HepG2 (cell line): ENCODE data around the gene GGA1. TPM values are rescaled to one million over a fixed set of nuclear protein-coding genes. Genes with fewer than 3 reads are reported as not detected.

Experiments
- ARID2 ChIP-seq: sonication (generic); formaldehyde crosslinking; IDR thresholded peaks from 2 replicates; pipeline ENCODE4 v1.8.1; 2022; ENCODE audit warnings: mild to moderate bottlenecking, missing genetic modification reagents, borderline replicate concordance
- CHCHD3 ChIP-seq: sonication (generic); formaldehyde crosslinking; IDR thresholded peaks from 2 replicates; pipeline ENCODE4 v1.8.0; 2022; ENCODE audit warnings: mild to moderate bottlenecking, missing genetic modification reagents, moderate library complexity
- DNMT1 ChIP-seq: sonication (generic); formaldehyde crosslinking; IDR thresholded peaks from 2 replicates; pipeline ENCODE4 v1.5.1; 2020; ENCODE audit warnings: mild to moderate bottlenecking, missing genetic modification reagents
- HIC2 ChIP-seq: sonication (generic); formaldehyde crosslinking; IDR thresholded peaks from 2 replicates; pipeline ENCODE4 v1.9.0; 2022; ENCODE audit warnings: low read depth, missing genetic modification reagents
- HMGXB4 ChIP-seq, 2 experiments: sonication (generic) in 1 of 2; formaldehyde crosslinking in 1 of 2; IDR thresholded peaks; 2 replicates each; pipeline versions ENCODE4 v1.4.0 to v1.6.1; 2018 to 2020; ENCODE audit warnings: missing genetic modification reagents in 2 of 2, borderline replicate concordance in 1 of 2, low read depth in 1 of 2, mild to moderate bottlenecking in 1 of 2, missing biosample characterization in 1 of 2
- HOXA9 ChIP-seq: sonication (generic); formaldehyde crosslinking; IDR thresholded peaks from 2 replicates; pipeline ENCODE4 v1.8.1; 2022; ENCODE audit warnings: missing genetic modification reagents, mild to moderate bottlenecking, moderate library complexity, borderline replicate concordance
- MLXIP ChIP-seq: sonication (generic); formaldehyde crosslinking; IDR thresholded peaks from 2 replicates; pipeline ENCODE4 v1.9.0; 2021; ENCODE audit warnings: missing genetic modification reagents, borderline replicate concordance
- NAIF1 ChIP-seq: sonication (generic); formaldehyde crosslinking; IDR thresholded peaks from 2 replicates; pipeline ENCODE4 v1.5.0; 2020; ENCODE audit warnings: mild to moderate bottlenecking, missing genetic modification reagents, borderline replicate concordance
- PHF21A ChIP-seq: sonication (generic); formaldehyde crosslinking; IDR thresholded peaks from 2 replicates; pipeline ENCODE4 v1.5.0; 2020; ENCODE audit warnings: mild to moderate bottlenecking, missing genetic modification reagents
- RFXANK ChIP-seq: IDR thresholded peaks from 2 replicates; pipeline ENCODE4 v1.6.1; 2016
- ZNF136 ChIP-seq: sonication (generic); formaldehyde crosslinking; IDR thresholded peaks from 2 replicates; pipeline ENCODE4 v1.8.1; 2022; ENCODE audit warnings: low read depth, mild to moderate bottlenecking, moderate library complexity, missing genetic modification reagents
- ZNF205 ChIP-seq: IDR thresholded peaks from 2 replicates; pipeline ENCODE4 v1.6.1; 2018; ENCODE audit warnings: missing biosample characterization, missing genetic modification reagents
- ZNF326 ChIP-seq: sonication (generic); formaldehyde crosslinking; IDR thresholded peaks from 2 replicates; pipeline ENCODE4 v1.4.0; 2020; ENCODE audit warnings: missing genetic modification reagents, borderline replicate concordance
- ZNF644 ChIP-seq: IDR thresholded peaks from 2 replicates; pipeline ENCODE4 v1.6.1; 2016; ENCODE audit warnings: low read depth
- ZNF747 ChIP-seq: sonication (generic); formaldehyde crosslinking; IDR thresholded peaks from 2 replicates; pipeline ENCODE4 v1.8.1; 2023; ENCODE audit warnings: missing genetic modification reagents, mild to moderate bottlenecking, borderline replicate concordance
- ZNF749 ChIP-seq: sonication (generic); formaldehyde crosslinking; IDR thresholded peaks from 2 replicates; pipeline ENCODE4 v1.8.0; 2022; ENCODE audit warnings: mild to moderate bottlenecking, missing genetic modification reagents, moderate library complexity, borderline replicate concordance
- polyA plus RNA-seq, 8 experiments: library from polyadenylated mRNA; depleted of rRNA in 3 of 8; stranded (reverse) in 7 of 8; unstranded in 1 of 8; fragments of >200 nt; fragmentation: Illumina TruSeq in 4 of 8; extraction: Trizol in 4 of 8; gene quantifications; 2 replicates each; pipeline versions ENCODE4 v1.2.1 to v1.2.3, GENCODE V29; 2011 to 2016; ENCODE audit warnings: low read depth in 4 of 8, missing spikeins in 1 of 8, mixed read lengths in 1 of 8; ENCODE audit not compliant: insufficient read depth in 1 of 8
- total RNA-seq, 5 experiments: library from RNA; depleted of rRNA; stranded (reverse); fragments of >200 nt; fragmentation: Illumina TruSeq; extraction: Trizol; gene quantifications; 2 replicates each; pipeline ENCODE4 v1.2.3, GENCODE V29; 2016; ENCODE audit warnings: low read depth in 1 of 5

The GGA1 gene
- total and polyA plus RNA-seq, 2 of the 13 experiments (the other 11 are each of a cell fraction or from before 2014, with no cell fraction given): 29.1 to 87.2 TPM

- TF ChIP-seq HMGXB4 (CRISPR knock-in tag; IDR thresholded peaks at IDR 0.05; ENCODE audit: borderline replicate concordance in 1 of 2, low read depth in 1 of 2) (peak; percentile 91 to 98), HIC2 (CRISPR knock-in tag) (peak; percentile 90), MLXIP (CRISPR knock-in tag) (peak; percentile 87), ZNF749 (no peak; the same call in 1 of the 2 replicates), PHF21A (CRISPR knock-in tag) (peak; percentile 65), ZNF136 (CRISPR knock-in tag) (peak; percentile 65; the same call in 1 of the 2 replicates), ZNF747 (no peak), CHCHD3 (CRISPR knock-in tag) (no peak), NAIF1 (CRISPR knock-in tag) (no peak), ZNF644 (CRISPR knock-in tag) (0 out of 2 replicates have a peak, but pooled peaks have one; percentile 59), RFXANK (CRISPR knock-in tag) (no peak), ZNF205 (CRISPR knock-in tag) (peak; percentile 51; the same call in 1 of the 2 replicates), ARID2 (CRISPR knock-in tag) (no peak), HOXA9 (CRISPR knock-in tag) (peak; percentile 36; the same call in 1 of the 2 replicates), DNMT1 (CRISPR knock-in tag) (no peak), ZNF326 (CRISPR knock-in tag) (peak; percentile 12; the same call in 1 of the 2 replicates)
Measured at GRCh38 chr22:37561212-37562048, 47.2 kb upstream of the GGA1 start (continued).
